Stimulated activated CD8-positive, alpha-beta memory T cell treated with anti-CD3 and anti-CD28 coated beads, Interleukin-12 subunit alpha, Interleukin-12 subunit beta, amount 100 ng/mL, for 24 hours (primary cell): ENCODE measurements around the gene ATP11C.
"Not testable (repeated sequence)": the region's sequence is repeated elsewhere in the genome, so short reads cannot be mapped to it uniquely, and the experiment has no call there.

Source experiments
- DNase-seq: peaks from one replicate; pipeline ENCODE4 v3.0.0-alpha.2; 2020; ENCODE audit errors: extremely low read depth

The ATP11C gene

DNA sequence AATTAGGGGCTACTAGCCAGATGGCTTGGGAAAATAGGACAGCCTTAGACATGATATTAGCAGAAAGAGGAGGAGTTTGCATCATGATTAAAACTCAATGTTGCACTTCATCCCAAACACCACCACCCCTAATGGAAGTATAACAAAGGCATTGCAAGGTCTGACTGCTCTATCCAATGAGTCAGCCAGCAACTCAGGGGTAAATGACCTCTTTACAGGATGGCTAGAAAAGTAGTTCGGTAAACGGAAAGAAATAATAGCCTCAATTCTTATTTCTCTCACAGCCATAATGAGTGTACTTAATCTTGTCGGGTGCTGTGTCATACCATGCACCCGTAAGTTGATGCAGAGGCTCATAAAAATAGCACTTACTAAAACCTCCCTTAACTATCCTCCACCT lies 76.0 kb downstream of the ATP11C start:
- not testable (repeated sequence) for DNase-seq

DNA sequence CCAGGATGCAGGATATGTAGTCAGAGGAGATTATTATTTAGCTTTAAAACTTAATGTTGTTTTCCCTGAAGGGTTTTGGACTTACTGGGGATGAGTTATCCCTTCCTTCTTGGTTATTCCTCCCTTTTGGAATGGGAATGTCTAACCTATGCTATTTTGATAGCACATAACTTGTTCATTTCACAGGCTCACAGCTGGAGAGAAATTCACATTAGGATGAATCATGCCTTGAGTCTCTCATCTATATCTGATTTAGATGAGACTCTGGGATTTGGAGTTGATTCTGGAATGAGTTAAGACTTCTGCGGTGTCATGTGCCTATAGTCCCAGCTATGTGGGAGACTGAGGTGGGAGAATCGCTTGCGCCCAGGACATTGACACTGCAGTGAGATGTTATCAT lies 81.1 kb downstream of the ATP11C start:
- DNase-seq = no peak

DNA sequence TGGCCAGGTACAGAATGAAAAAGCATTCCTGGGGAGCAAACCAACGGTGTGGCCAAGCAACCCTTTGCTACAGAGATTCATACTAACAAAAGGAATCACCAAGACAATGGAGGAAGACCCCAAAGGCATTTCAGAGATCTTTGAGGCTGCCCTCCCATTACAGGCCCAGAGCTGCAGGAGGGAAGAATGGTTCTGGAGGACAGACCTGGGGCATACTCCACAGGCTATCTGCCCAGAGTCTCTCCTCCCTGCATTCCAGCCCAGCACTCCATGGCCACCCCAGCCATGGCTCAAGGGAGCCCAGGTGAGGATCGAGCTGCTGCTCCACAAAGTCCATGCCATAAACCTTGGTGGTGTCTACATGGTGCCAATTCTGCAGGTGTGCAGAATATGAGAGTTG lies 81.9 kb downstream of the ATP11C start:
- DNase-seq = no peak

DNA sequence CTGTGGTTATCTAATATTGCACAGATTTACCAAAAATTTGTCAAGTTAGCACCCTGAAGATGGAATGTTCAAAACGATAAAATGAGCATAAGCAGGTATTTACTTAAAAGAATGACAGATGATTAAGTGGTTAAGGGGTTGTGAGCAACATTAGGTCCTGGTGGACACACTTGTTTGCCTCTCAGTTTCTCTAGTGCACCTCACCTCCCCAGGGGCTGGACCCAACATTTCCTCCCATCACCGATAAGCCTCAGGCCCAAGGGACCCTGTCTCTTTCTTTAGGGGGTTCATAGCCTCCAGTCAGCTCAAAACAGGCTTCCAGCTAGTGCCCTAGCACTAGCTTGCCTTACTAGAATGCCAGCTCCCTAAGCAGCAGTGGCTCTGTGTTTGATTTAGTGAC lies 88.0 kb downstream of the ATP11C start:
- no peak for DNase-seq

DNA sequence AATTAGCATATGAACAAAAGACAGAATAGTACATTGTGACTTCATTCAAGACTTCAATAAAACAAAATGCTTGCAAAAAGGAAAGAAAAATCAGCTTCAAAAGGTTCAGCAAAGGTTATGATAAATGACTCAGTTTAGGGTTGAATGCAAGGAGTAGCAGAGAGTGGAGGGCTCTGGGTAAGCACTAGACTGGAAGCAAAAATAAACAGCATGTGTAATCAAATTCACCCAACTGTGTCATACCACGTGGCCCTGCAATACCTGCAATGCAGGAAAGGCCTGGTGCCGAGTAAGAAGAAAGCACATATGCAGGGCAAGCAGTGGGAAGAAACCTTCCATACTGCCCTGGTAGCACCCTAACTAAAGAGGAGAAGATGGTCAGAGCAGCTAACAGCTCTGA lies 88.7 kb downstream of the ATP11C start:
- DNase-seq = no peak

DNA sequence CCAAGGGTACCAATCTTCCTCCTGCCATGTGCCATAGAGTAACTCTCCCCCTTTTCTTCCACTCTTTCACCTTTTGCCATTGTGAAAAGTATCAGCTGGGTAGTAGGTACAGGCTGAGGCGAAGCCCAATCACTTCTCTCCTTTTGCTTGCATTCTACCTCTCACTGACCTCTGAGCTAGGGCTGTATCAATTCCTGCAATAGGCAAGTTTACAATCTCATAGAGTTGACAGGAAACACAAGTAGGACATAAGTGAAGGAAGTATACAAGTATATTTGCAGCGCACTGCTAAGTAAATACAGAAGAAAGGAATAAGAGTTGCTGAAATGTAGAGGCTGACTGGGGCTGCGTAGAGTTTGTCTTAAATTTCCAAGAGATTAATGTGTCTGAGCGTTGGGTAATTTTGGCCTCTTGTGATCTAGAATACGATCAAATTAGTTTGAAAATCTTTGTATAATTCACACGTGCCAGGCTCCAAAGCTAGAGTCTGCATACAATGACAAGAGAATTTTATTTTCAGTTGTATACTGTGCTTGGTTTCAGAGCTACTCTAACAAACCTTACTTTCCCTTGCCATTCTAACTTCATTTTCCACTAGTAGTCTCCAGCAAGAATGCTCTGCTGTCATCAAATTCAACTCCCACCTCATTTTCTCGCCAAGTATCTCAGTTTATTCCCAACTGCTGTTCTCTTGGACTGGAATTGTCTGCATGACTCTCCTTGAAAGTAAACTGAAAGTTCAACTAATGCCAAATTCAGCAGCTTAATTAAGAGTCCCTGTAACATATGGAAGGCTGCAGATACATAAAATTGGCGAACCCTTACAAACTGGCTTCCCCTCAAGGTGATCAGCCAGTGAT lies 90.3 kb downstream of the ATP11C start:
- no peak for DNase-seq

DNA sequence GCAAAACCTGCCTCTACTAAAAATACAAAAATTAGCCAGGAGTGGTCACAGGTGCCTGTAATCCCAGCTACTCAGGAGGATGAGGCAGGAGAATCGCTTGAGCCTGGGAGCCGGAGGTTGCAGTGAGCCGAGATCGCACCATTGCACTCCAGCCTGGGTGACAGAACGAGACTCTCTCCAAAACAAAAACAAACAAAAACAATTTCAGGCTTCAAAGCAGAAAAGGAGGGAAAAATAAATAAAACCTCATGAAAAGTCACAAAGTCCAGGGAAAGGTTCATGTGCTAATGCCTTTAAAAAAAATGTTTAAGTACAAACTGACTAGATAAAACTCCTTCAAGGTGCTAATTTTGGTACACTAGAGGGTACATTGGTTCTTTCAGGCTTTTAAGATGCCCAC lies 96.5 kb downstream of the ATP11C start:
- DNase-seq = not testable (repeated sequence)

DNA sequence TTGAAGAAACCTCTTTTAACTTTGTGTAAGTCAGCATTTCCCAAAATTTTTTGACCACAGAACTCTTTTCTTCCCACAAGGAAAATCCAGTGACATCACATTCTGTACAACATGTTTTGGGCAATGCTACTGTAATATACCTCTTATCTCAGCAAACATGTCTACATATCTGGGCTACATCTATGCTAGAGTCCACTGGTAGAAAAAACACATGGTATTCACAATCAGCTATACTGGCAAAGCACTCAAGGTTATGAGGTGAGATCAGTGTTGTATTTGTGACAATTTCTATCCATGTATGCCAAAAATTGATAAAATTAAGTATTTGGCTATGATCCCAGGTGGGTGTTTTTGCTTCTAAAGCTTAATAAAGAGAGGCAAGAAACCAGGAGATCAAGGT lies 98.0 kb downstream of the ATP11C start:
- no peak for DNase-seq

DNA sequence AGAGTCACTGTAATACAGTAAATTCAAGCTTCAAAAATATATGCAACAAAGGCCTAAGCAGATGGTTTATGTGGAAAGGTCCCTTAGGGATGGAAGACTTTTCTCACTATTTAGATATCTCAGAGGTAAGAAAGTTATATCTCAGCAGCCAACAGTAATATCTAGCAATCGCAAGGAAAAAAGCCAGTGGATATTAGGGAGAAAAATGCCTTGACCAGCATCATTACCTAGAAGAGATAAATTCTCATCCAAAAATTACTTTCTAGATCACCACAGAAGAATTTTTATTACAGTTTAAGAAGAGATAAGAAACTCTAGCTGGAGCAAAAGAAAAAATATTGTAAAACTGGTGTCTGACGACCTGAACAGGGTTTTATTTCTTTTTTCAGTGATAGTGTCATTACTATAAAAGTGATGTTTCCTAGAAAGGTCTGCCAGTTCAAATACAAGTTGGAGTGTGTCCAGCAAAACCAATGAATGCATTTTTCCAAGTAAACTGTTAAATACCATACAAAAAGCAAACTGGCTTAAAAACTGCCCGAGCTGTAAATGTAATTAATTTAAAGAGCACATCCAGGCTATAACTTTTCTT lies 100.0 kb downstream of the ATP11C start:
- no peak for DNase-seq

DNA sequence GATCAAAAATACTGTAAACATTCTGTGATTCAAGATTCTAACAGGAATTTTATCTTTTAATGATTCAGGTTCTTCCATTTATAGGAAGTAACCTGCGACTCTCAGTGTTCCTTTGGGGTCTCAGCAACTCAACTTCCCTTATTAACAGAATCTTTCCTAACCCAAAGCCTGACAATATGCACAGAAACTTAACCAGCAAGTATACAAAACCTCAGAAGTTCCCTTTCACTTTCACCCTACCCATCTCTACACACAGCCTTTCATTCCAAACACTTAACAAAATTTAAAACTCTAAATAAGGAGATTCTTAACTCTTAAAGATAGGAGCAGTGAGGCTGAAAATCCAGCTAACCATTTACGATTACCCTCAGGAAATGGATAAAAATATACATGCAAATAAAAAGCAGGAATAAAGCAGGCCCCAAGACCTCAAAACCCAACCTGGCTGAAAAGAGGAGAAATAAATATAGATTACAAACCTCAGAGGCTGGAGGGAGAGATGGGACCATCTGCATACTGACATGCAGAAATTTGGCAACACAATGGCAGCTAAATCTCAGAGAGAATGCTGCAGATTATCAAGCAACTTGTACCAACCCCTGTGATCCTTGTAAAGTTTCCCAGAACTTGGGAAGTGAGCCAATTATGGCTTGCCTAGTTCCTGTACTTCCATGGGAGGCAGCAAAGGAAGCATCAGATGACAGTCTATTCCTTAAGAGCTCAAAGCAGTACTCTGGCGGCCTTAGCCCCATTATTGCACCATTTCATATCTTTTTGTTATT lies 101.0 kb downstream of the ATP11C start:
- no peak for DNase-seq

DNA sequence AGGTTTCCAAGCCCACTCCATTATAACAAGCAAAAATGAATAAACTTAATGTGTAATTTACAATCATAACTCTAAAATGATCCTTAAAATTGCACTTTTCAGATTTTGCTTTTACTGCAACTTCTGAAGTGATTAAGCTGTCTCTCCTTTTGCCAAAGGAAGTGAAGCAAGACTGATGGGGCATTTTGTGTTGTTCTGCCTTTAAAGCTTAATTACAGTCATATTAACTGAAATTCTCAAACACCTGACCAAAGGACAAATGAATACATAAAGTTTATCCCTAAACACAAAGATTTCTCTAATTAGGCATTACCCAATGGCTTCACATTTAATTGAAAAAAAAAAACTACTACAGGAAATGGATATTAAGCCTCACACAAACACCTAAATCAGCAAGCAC lies 101.8 kb downstream of the ATP11C start:
- no peak for DNase-seq

DNA sequence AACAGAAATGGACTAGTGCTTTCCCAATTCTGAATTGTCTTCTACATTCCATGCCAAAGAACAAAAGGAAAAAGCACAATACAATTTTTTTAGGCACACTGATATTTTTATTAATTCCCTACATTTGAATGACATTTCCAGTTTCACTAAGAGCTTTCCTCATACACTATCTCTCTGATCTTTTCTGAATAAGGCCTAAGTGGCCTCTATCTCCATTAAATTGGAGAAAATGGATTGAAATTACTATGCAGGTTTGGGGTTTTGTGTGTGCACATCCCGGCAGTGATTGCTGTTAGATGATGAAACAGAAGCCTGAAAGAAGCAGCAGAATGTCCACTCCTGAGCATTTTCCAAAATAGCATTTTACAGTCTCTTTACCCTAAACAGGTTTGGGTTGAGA lies 104.0 kb downstream of the ATP11C start:
- DNase-seq = no peak

DNA sequence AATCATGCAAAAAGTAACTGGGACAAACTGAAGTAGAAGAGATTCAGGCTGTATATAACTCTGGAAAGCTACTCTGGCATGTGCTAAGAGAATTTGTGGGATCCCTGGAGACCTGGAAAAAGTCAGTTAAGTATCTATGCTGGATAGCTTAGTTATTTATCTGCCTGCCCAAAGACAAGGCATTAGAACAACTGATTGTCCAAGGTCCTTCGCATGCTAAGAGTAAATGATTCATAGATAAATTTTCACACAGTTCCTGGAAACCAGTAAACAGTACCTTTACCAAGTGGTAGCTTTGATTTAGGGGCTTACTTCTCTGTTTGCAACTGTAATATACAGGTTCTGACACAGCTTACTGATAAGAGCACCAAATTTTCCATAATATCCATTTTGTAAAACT lies 104.8 kb downstream of the ATP11C start:
- DNase-seq = no peak

DNA sequence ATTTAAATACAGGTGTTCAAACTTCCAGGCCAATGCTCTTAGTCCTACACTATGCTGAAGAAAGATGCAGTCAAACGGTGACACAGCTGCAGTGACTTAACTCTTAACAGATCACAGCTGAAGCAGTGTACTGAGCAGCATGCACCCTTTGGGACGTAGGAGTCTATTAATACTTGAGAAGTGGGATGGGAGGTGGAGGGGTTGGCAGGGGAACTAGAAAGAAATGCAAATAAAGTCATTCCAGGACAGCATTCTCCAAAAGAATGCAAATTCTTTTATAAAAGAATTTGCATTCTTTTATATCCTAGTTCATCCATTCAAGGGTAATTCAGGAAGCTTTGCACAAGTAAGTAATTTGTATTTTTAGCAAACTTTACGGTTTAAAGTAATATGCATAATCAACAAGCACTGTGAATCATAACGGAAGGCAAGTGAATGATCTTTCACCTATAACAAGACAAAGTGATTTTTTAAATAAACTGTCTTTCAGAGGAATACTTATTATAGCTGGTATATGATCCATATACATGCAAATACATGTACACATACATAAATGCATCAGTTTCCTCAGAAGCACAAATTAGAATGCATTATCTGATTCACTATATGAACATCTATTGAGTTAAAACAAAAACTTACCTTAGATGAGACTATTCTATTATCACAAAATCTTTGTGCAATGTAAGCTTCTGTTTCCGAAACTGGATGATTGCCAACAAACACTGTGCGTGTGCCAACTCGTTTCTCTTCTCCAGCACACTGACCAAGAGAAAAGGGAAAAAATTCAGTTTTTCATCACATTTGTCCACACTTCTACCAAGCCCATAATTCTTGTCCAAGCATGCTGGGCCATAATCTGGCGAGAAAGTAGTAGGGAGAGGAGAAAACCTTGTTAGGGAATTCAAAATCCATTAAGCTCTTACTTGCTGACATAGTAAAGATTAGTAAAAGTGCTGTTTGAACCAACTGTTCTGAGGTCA lies 106.5 kb downstream of the ATP11C start:
- no peak for DNase-seq

DNA sequence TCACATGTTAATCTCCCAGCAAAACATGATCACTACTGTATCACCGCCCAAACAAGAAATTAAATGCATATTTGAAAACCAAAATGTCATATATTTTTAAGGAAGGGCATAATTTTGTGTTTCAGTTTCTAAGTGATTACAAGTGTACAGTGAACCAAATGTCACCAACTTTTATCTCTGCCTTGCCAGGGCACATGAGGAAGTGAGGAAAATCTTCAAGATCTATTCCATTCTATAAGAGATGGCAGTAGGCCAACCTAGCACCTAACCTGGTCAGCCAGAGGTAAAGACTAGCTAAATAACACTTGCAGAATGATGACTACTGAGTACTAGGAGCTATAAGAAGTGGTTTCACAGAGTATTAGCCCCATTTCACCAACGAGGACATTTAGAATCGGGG lies 107.2 kb downstream of the ATP11C start:
- no peak for DNase-seq

DNA sequence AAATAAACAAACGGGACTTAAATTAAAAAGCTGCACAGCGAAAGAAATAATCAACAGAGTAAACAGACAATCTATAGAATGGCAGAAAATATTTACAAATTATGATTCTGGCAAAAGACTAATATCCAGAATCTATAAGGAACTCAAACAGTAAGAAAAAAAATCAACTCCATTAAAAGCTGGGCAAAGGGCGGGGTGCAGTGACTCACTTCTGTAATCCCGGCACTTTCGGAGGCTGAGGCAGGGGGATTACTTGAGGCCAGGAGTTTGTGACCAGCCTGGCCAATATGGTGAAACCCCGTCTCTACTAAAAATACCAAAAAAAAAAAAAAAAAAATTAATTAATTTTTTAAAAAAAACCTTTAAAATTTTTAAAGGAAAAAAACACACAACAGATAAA lies 109.0 kb downstream of the ATP11C start:
- no peak for DNase-seq

DNA sequence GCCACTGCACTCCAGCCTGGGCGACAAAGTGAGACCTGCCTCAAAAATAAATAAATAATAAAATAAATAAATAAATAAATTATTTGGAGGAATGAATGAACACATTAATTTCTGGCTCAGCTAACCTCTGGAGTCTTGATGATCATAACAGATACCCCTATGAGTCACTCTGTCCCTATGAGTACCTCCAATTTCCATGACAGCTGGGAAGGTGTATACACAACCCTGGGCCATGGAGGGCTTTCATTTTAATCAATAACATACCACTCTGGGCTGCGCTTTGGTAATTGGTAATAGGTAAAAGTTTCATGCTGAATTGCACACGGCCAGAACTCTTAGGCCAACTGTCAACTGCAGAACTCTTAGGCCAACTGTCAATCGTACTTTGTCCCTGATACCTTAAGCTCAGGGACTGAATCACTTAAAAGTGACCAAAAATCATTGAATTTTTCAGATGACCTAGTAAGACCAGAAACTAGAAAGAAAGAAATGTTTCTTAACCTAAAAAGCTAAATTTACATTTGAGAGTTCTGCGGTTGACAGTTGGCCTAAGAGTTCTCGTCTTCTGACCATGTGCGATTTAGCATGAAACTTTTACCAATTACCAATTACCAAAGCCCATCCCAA lies 112.4 kb downstream of the ATP11C start:
- DNase-seq = no peak

DNA sequence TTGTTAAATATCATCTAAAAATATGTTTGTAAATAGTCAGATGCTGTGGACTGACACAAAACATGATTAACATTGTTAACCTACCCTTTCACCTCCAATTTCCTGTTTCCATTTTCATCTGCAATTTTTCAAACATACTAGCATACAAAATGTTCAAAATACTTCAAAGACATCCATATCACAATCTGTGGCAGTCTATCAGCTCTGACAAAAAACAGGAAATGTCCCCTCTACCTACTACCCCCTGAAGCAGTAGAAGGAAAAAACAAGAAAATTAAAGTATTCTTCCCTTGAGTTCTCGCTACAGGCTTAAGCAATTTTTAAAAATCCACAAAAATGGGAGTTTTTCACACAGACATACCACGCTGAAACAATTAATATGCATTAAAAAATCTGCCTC lies 116.6 kb downstream of the ATP11C start:
- DNase-seq = no peak

DNA sequence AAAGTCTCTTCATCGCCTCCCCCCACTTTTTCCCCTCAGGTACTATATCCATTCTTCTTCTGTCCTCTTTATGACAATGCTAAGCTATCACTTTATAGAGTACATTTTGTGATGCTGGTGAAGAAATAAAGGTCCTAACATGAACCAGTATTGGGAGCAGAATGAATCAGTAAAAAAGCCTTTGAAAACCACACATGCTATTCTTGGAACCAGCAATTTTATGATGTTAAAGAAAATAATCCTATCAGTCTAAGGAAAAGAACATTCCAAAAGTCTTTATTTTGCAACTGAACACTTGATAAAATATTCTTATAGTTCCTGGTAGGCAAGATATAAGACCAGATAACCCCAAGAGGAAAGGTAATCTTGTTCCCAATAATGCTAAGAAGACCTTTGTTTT lies 117.1 kb downstream of the ATP11C start:
- DNase-seq = no peak

DNA sequence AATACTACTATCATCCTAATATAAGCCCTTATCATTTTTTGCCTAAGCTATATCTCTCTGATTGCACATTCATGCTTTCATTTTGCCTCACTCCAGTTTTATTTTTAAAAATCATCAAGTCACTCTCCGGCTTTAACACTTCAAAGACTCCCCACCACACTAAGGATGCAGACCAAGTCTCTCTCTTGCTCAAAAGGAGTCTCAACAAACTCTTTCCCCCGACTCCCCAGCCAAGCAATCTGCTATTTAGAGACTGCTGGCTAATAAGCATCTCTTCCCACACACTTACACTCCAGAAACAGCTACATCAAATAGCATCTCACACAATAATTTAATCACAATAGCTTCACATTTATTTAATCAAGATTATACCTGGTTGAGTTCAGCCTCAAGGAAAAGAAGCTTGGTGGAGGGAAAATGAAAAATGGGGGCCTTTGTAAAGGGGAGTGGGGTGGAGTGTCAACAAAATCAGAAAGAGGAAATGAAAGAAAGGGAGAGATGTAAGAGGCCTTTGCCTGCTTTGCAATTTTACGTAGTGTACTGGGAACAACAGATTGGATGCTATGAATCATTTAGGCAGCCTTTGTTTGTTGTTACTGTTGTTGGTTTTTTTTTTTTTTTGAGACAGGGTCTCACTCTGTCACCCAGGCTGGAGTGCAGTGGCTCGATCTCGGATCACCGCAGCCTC lies 120.8 kb downstream of the ATP11C start:
- DNase-seq = no peak

DNA sequence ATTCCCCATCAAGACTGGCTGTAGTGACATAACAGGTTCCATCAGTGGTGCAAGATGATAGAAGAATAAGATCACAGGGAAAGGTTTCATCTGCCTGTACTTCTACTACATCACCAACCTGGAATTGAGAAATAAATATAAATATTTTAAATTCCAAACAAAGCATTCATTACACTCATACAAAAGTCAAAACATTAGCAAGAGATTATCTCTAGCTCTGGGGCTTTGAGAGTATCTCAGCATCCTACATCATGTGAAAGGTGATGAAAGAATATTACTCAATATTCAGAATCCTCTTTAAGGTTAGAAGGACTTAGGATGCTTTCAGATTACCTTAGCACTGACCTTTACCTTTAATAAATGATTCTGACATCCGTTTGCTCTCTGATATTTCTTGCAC lies 128.4 kb downstream of the ATP11C start:
- no peak for DNase-seq
